HG03196 (cell line): ENCODE data around the gene PLD3.

Experiments used
- ATAC-seq: cut with Tn5 transposase; IDR thresholded peaks from one replicate; pipeline ENCODE4 v1.9.1; 2021; ENCODE audit not compliant: unreplicated experiment

Gene PLD3

DNA sequence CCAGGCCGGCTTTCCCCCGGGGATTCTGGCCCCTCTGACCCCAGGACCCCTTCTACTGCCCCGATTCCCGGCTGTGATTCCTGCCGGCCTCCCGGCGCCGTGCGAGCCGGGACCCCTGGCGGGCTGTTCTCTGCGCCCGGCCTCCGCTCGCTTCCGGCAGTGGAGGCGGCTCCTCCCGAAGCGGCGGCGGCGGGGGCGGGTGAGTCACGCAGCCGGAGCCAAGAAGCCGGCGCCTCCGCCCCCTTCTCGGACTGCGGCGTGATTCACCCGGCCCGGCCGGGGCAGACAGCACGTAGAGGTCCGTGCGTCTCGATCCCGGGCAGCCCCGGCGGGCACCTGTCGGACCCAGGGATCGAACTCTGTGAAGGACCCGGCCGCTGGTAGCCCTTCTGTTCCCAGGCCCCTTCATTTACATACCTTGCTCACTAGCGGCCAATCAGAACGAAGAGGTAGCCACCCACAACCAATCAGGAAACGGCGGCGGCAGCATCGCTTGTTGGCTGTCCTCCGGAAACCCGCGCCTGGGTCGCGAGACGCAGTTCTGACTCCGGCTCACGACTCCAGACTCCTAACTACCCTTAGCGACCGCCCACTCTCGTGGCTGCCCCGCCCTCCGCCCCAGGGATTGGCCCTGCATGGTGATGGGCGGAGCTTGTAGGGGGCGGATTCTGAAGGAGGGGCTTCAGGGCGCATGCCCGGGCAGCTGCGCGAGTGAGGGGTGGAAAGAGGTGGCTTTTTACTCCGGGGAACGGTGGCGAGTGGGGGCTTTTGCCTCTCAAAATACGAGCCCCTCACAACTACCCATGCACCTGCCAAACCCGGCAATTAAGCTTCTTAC, 77.2 kb downstream of the PLD3 start, which contains the start of gene SERTAD1:
Gene SERTAD1 (minus strand): TSS at position 543 of the 838 bp plus-strand sequence. CDS start 2,446 bp downstream, outside the sequence.
- ATAC-seq, result peak; percentile 82
